Measurements from ENCODE around the gene MYLK.
"Not testable (repeated sequence)": the region's sequence is repeated elsewhere in the genome, so short reads cannot be mapped to it uniquely, and the experiment has no call there.

Gene MYLK

DNA sequence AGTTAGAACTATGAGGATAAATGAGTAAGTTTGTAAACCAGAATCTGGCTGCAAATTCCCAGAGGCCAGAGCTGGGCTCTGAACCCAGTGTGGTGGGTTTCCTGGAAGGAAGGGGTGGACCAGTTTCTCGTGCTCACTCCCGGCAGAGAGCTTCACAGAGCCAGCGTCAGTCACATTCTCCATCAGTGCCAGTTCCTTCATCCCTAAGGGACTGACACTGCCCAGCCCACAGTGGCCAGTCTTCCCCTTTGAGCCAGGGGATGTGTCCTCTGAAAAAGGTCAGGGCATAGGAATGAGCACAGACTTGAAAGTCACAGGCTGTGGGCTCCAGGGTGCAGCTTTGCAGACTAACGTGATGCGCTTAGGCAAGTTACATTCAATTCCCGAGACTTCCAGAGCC lies 163.5 kb downstream of the MYLK start:
- DNase-seq: no peak

DNA sequence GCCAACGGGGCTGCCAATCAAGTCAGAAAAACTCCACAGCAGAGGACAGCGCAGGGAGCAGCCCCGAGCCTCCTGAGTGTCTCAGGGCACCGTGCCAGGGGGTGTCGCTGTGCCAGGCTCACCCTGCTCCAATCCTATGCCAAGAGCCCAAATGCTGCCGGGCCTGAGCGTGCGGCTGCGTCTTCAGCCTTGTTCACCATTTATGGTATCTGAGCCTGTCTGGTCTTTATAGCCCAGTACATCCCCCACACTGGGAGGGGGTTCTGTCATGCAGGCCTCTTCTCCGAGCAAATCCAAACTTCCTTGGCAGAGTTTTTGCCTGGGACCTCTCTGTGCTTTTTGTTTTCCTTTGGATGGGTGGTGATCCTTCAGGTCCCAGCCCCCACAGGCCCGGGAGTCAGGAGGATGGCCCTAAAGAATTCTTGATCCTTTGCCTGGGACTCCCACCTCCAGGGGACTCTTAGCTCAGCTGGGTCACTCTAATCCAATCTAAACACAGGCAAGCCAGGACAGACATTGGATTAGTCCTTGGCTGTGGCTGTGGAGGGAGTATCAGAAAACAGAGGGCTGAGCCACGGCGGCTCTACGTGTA lies 164.2 kb downstream of the MYLK start:
- DNase-seq: no peak

DNA sequence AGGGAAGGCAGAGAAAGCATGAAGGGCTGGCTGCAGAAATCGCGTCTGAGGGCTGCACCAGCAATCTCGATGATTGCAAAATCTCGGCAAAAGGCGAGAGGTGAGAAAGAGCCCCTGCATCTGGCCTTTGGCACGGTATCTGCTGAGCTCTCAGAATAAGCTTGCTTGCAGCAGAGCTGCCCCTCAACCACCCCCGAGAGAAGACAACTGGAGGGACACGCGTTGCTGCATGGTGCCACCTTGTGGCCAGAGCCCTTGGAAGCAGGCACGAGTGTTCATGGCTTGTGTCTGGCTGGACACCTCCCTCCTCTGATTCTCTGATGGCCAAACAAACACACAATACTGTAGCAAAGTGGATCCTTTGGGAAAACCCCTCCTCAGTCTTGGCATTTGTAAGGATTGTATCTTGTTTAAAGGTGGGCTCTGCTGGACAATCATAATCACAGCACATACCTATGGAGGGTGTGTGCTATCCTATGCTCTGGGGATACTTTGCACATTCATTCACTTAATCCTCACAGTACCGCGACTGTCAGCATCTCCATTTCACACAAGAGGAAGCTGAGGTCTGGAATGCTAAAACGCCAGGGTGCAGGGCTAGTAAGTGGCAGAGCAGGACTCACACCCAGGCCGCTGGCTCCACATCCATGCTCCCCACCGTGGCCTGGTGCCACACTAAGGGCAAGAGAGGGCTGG lies 164.9 kb downstream of the MYLK start:
- peak; percentile 7 to 11 for DNase-seq

DNA sequence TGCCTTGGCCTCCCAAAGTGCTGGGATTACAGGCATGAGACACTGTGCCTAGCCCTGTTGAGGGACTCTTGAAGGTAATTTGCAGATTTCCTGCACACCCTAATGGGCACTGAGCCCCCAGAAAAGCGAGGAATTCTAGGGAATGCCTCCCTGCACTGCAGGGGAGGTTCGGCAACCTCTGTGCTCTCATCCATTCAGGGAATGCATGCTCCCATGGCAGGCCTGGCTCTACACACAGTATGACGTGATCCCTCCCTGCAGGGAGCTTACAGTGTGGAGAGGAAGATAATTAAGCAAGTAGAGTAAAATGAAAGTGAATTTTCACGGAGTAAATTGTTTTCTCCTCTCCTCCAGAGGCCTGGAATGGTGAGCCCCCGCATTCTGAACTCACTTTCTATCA lies 166.0 kb downstream of the MYLK start:
- DNase-seq: no peak

DNA sequence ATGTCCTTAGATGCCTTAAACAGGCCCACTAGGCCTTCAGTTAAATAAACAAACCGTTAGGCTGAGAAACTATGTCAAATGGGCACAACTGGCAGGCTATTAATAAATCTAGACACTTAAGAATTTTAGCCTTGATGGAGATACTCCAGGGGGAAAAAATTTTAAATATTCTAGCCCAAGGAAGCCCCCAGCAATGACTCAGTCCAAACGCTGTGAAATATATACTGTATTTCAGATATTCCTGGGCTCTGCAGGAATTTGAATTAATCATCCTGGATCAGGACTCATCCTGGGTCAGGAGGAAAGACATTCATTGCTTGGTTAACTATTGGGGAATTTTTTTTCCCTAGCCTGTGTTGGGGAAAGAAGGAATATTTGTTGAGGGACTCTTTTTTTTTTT lies 166.7 kb downstream of the MYLK start:
- DNase-seq: not testable (repeated sequence)

DNA sequence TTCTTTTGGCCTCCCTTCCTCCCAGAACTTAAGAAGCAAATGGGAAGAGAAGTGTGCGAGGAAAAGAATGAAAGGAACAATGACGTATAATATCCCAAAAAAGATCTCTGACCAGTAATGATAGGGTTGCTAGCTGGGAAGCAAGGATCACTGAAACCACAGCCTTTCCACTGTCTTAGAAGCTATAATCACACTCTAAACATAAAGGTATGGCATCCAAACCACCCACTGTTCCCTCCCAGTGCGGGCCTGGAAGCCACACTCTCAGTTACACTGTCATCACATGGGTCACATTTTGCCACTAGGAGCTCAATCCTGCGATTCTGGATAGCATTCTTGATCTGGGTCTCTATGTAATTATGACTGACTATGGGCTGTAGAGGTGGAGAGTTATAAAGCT lies 167.7 kb downstream of the MYLK start:
- no peak for DNase-seq

DNA sequence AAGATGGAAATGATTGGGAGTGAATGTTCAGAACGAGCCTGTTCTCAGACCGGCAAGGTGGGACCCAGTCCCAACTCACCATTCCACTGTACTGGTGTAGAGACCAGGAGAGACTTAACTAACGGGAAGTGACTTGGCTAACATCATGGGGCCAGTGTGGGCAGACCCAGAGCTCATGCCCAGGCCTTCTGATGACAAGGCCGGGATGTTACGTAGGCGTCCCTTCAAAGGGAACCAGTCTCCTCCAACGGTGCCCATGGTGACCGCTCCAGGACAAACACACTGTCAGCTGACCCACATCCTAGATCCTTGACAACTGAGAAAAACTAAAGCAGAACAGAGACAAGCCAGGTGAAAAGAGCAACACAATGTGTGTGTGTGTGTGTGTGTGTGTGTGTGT lies 170.9 kb downstream of the MYLK start:
- DNase-seq: no peak

DNA sequence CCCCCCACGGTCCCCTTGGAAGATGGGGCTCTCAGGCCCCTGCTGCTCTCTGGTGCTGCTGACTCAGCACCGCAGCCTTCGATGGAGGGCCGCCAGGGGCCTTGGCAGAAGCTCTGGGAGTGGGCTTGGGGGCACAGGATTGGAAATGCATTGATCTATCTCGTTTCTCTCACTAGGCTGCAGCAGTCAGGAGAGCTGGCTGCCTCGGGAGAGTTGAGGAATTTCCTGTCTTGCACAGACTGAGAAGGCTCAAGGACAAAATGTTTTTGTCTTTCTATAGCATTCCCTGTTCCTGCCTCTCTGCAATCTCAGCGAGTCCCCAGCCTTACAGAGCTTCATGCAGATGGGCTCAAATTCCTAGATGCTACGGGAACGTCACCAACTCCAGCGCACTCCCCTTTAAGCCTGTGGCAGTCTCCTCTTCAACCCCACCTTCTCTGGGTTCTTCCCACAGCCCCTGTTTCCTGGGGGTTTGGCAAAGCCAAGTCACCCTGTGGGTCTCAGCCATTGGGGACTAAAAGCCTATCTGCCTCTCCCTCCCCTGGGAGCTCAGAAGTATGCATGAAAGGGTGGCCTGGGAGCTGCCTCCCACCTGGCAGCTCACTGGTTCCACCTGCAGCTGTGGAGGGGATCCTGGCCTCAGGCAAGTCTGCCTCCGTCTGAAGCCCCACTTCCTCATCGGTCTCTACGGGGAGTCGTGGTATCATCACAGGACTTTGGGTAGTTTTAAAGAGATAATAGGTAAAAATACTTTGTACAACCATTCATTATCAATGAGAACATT lies 171.9 kb downstream of the MYLK start:
- DNase-seq: no peak

DNA sequence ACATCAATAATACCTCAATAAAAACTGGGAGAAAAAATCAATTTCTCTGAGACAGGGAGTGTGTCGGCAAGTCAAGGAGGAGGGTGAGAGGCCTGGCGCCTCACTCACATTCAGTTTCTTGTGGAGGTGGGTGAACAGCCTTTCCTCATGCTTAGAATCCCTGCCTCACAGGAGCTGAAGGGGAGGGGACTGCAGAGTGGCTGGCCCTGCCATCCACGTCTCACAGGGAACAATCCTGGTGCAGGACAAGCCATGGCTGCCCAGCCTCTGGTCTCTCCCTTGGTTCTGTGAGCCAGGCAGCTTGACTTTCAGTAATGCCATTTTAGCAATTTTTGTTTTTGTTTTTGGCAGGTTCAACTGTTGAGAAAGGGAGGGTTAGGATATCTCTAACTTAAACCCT lies 172.8 kb downstream of the MYLK start:
- DNase-seq: no peak

DNA sequence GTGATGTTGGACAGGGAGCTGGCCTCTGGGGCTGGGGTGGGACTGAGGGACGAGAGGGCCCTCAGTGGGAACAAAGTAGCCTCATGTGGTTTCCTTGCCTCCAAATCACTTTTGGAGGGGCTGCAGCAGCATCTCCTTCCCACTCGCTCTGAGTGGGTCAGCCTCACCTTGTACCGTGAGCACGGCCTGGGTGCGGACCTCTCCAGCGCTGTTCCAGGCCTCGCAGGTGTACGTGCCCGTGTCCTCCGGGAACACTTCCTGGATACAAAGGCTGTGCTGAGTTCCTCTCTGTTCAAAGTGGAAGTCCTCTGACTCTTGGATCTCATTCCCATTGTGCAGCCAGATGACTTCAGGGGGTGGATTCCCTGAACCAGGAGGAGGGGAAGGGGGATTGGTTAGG lies 175.6 kb downstream of the MYLK start:
- no peak for DNase-seq

DNA sequence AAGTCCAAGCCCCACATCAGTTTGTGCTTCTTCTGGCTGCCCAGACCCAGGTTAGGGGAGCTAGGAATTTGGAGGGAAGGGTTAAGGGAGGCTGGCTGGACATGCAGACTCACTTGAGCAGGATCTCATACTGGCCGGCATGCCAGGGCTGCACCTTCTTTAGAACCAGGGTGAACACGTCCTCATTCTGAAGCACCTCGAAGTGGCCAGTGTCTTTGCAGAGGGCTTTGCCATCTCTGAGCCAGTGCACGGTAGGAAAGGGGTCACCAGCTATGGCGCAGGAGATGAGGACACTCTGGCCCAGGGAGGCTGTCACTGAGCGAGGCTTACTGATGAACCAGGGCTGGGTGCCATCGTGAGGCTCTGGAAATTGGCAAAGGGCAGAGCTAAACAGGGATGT lies 176.5 kb downstream of the MYLK start:
- DNase-seq: not testable (repeated sequence)

DNA sequence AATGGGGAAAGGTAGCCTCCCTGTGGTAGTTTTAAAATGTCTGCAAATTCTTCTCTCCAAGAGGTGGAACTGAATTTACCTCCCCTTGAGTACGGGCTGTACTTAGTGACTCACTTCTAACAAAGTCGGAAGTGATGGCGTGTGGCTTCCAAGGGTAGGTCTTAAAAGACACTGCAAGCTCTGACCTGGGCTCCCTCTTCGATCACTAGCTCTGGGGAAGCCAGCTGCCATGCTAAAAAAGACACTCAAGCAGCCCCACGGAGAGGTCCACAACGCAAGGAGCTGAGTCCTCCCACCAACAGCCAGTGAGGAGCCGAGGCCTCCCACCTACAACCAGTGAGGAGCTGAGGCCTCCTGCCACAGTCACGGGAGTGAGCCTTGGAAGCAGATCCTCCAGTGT lies 177.3 kb downstream of the MYLK start:
- DNase-seq: no peak

DNA sequence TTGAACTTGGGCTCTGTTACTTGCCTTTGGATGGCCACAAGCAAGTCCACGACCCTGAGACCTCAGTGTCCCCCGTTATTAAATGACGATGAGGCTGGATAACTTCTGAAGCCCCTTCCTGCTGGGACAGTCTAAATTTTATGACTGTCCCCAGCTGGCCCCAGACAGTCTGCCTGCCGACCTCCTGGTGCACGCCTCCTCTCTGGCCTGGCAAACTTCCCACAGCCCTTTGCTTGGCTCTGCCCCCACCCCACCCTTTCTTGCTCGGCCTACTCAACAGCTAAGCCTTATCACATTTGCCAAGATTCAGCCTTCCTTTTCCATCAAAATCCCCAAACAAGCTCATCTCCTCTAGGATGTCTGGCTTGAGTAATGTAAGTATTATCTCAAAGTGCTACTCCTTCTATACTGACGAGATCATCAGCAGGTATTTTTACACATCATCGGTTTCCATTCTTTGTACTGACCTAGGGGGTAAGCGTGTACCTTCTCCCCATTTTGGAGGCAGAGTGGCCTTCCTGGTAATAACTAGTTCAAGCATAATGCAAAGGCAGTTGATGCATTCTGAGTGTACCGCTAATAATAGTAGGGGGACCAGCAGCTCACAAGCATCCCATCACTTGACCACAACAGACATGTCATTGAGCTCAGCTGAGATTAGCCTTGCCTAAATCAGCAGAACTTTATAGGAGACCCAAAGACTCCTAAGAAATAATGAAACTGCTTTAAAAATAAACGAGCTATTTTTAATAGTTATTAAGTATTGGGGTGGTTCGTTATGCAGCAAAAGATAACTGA lies 178.4 kb downstream of the MYLK start:
- DNase-seq: no peak

DNA sequence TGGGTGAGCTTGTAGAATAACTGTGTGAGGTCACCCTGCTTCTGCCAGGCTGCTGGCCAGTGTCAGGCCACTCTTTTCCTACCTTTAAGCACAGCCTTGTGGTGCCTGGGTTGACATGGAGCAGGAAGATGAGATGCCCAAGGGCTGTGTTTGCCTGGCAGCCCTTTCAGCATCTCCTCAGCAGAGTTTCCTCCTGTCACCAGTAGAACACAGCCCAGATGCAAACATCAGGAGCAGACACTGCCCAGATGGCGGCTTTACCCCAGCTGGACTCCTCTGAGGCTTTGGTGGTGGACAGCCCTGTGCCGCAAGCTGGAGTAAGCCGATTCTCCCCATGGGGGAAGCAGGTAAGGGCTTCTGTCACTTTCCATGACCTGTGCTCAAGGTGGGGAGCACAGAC lies 180.5 kb downstream of the MYLK start:
- DNase-seq: not testable (repeated sequence)

DNA sequence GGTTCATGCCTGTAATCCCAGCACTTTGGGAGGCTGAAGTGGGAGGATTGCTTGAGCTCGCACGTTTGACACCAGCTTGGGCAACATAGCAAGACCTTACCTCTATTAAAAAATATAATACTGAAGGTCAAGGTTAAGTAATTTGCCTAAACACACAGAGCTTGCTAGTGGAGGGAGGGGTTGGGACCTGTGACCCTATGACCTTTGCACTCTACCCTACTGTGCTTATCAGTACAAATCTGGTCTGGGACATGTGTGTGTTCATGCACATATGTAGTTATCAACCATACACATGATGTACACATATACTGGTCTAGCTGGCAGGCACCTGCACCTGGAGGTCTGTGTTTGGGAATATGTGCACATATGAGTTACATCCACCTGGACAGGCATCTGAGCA lies 181.4 kb downstream of the MYLK start:
- DNase-seq: no peak

DNA sequence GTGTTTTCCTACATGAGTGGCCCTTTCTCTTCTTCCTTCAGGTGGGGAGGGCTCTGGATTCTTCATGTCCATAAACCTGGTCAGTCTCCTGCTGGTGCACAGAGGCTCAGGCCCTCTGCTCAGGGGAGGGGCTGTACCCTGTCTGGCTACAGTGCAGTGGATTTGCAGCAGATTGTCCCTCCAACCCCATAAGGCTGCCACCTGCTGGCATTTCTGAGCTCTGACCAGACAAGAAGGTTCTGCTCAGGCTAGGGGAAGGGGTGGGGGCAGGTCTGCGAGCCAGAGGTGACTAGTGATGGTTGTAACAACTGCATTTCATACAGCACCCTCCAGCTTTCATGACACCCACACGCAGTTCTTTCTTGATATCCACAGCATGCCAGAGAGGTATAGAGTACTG lies 182.1 kb downstream of the MYLK start:
- not testable (repeated sequence) for DNase-seq

DNA sequence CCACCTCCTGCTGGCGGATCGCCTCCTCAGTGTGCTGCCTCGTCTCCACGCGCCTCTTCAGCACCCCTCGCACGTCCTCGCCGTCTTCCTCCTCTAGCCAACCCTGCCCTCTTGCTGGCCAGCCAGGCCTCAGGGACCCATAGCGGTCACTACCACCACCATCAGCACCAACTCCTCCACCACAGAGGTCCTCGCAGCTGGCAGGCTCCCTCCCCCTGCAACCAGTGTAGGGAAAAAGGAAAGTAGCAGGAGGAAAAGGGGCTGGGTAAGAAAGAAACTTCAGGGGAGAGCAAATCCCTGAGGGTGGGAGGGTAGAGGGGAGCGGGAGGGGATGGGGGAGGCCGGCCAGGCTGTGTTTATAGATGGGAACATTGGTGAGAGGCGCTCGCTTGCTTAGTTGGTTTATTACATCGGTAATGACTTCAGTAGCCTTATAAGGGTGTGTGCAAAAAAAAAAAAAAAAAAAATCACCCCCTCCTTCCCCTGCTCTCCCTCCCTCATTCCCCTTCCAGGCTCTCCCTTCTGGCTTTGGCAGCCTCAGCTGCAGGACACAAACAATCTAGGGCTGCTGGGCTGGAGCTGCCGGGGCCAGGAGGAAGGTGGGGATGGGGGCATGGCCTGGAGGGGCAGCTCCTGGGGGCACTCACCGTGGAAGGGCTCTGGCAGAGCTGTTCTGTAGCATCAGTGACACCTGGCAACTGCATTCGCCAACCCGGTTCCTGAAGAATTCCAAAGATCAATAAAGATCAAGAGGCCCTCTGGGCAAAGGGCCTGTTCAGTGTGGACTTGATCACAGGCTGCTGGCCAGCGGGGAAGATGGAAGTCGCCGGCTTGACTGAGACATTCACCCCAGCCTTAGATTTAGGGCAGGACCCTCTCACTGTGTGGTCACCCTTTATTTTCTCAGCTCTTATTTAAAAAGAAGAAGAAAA lies 183.1 kb downstream of the MYLK start:
- DNase-seq: no peak

DNA sequence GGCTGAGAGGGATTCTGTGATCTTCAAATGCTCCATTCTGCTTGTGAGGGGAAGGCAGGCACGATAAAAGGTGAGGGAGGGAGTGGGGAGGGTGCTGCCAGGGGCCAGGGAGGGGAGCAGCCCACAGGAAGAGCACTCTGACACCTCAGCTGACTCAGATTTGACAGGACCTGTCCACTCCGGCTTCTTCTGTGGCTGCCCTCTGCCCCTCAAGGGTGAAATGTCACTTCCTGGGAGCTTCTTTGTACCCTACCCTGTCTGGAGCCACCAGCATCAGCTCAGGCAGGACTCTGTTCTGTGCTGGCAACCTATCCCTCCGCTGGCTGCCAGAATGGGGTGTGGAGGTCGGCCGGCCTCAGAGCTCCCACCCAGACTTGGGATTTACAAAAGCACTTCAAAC lies 185.3 kb downstream of the MYLK start:
- DNase-seq: no peak

DNA sequence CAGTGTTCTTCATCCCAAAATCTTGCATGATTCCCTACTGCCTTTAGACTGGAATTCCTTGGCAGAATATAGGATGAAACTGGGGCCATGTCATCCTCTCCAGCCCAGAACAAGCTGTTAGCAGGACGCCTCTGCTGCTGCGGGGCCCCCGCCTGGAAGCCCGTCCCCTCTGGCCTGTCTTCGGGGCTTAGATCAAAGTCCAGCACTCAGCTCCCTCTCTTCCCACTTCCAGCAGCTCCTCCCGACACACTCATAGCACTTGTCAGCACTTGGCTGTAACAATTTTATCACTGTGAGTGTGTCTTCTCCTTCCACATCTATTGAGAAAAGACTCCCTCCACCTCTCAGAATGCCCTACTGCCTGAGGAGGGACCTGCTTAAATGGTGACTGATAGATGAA lies 187.3 kb downstream of the MYLK start:
- no peak for DNase-seq

DNA sequence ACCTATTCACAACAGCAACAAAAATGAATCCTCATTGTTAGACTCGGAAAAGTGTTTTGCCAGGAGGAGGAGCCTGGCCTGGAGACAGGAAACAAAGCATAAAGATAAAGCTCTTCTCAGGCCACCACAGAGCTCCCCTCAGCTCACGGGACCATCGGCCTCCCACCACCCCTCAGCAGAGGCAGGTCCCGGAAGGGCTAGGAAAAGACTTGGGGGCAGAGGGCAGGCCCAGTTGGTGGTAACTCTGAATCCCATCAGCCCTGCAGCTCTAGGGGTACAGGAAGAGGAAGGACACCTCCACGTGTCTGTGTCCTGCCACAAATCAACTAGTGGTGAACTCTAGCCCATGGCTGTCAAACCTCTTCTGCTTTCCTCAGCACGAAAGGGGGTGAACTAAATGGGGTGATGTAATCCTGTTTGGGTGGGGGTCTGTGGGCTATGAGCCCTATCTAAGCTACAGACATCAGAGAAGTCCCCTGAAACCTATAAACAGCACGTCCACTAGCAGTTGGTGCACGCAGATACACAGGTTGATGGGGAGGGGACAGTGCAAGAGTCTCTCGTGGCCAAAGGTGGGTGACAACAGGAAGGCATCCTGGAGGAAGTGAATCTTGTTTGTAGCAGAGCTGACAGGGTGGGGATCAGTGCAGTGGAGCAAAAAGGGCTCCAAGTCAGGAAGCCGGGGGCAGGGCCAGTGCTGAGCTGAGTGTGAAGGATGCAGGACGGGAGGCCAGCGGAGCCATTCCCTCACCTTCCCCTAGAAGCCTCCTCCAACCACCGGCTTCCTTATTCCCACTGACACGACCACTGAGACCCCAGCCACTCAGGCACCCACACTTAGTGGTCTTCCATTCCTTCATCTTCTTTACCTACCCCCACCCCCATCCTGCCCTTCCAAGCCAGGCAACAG lies 188.1 kb downstream of the MYLK start:
- DNase-seq: no peak

DNA sequence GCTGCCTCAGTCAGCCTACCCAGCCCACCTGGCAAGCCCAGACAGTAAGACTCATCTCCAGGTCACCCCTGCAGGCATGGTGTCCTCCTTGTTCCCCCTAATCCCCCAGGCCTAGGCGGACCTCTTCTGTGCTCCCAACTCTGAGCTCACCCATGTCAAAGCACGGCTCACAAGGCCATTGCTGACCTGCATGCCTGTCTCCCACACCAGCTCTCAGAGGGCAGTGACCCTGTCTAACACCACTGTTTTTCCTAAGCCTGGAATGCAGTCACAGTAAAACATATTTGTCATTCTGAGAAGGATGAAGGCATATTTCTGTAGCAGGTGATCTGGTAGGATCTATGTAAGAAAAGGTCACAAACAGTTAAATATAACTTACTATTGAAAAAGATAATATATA lies 189.0 kb downstream of the MYLK start:
- no peak for DNase-seq

Measured in activated CD4-positive, alpha-beta T cell treated with anti-CD3 and anti-CD28 coated beads for 4 hours (primary cell).